Nephron progenitor cell (in vitro differentiated cells): ENCODE results near the gene MCFD2.

ENCODE experiments used
- DNase-seq: peaks from one replicate; pipeline ENCODE4 v3.0.0; 2021
- H3K27ac Mint-ChIP-seq: 2 replicates; pipeline ENCODE4 v1.8.0; 2021; ENCODE audit warnings: mild to moderate bottlenecking, moderate library complexity, mixed read lengths
- H3K27me3 Mint-ChIP-seq: 2 replicates; pipeline ENCODE4 v1.8.0; 2021; ENCODE audit warnings: mild to moderate bottlenecking, low read depth, mixed read lengths; ENCODE audit not compliant: poor library complexity
- H3K36me3 Mint-ChIP-seq: 2 replicates; pipeline ENCODE4 v1.8.0; 2021; ENCODE audit warnings: low read depth, mixed read lengths
- H3K4me1 Mint-ChIP-seq: 2 replicates; pipeline ENCODE4 v1.8.0; 2021; ENCODE audit warnings: mixed read lengths
- H3K4me3 Mint-ChIP-seq: 2 replicates; pipeline ENCODE4 v1.8.0; 2021; ENCODE audit warnings: mild to moderate bottlenecking, moderate library complexity, mixed read lengths
- H3K9me3 Mint-ChIP-seq: 2 replicates; pipeline ENCODE4 v1.8.0; 2021; ENCODE audit warnings: mild to moderate bottlenecking, moderate library complexity, mixed read lengths
- TF ChIP-seq, protein P1 (sequence below): fragments of 200-600 bp; sonication (generic); IDR thresholded peaks from 2 replicates; pipeline ENCODE4 v1.5.0; 2021; ENCODE audit warnings: antibody characterized with exemption

The MCFD2 gene

DNA sequence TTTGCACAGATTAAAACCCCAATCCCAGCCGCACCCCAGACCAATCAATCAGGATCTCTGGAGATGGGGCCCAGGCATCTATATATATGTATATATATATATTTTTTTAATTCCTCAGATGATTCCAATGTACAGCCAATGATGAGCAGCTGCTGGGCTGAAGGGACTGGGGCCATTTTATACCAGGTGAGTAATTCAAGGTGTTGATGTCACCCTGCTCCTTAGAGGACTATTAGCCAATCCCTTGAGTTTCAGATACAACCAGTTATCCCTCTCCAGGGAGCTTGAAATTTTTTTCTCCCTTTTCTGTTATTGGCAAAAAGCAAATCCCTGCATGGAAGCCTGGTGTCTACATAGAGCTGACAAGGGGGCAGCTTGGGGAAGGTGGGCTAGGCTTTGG lies 59.8 kb downstream of the MCFD2 start:
- Mint-ChIP-seq H3K36me3 (no peaks in the 10 kb centered on the region), H3K4me3 (no peak overlapping the region)

DNA sequence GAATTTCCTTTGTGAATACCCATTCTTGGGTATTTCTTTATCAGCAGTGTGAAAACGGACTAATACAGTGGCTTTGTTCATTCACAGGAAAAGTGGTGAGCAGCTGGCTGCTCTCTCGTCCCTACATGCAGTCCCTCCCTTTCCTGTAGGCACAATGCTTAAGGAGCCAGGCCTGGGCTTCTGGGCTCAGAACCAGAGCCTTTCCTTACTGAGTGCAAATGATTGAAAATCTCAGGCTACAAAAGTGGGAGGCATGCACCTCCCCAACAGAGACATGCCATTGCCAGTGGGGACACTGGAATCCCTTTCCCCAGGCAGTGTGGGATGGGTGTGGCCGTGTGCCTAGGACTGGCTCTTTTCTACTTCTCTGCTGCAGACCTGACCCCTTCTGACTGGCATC lies 61.3 kb downstream of the MCFD2 start:
- DNase-seq = no peak
- Mint-ChIP-seq H3K4me3 (no peak overlapping the region), H3K9me3 (peaks cover 13% of the 10 kb centered on the region), H3K36me3 (no peaks in the 10 kb centered on the region), H3K27ac (no peak overlapping the region), H3K27me3 (peaks cover 10% of the 10 kb centered on the region), H3K4me1 (peaks cover 18% of the 10 kb centered on the region)
- TF ChIP-seq, protein P1, sequence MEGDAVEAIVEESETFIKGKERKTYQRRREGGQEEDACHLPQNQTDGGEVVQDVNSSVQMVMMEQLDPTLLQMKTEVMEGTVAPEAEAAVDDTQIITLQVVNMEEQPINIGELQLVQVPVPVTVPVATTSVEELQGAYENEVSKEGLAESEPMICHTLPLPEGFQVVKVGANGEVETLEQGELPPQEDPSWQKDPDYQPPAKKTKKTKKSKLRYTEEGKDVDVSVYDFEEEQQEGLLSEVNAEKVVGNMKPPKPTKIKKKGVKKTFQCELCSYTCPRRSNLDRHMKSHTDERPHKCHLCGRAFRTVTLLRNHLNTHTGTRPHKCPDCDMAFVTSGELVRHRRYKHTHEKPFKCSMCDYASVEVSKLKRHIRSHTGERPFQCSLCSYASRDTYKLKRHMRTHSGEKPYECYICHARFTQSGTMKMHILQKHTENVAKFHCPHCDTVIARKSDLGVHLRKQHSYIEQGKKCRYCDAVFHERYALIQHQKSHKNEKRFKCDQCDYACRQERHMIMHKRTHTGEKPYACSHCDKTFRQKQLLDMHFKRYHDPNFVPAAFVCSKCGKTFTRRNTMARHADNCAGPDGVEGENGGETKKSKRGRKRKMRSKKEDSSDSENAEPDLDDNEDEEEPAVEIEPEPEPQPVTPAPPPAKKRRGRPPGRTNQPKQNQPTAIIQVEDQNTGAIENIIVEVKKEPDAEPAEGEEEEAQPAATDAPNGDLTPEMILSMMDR = no peak

More for the DNA sequence above, 59.8 kb downstream of the MCFD2 start:
- Mint-ChIP-seq H3K4me1 (peaks cover 3% of the 10 kb centered on the region), H3K27me3 (peaks cover 15% of the 10 kb centered on the region), H3K9me3 (peaks cover 13% of the 10 kb centered on the region), H3K27ac (no peak overlapping the region)
- no peak for DNase-seq
- TF ChIP-seq, protein P1 = no peak

DNA sequence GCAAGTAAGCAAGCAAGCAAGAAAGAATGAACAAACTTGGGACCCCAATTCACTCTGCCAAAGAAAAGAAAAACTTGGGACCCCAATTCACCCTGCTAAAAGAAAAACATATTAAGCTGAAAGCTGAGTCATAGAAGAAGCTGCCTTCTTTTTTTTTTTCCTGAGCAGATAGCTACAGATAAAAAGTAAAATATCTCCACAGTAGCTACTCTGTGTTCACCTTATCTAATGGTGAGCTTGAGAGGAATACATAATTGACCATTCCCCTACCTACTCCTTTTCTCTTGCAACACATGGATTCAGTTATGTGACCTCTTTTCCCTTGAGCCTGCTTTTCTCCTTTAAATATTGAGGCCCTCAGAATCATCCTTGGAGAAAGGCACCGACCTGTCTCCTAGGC lies 63.0 kb downstream of the MCFD2 start:
- no peak overlapping the region for H3K4me3 Mint-ChIP-seq
- peaks cover 13% of the 10 kb centered on the region for H3K9me3 Mint-ChIP-seq
- H3K27me3 Mint-ChIP-seq = peaks cover 11% of the 10 kb centered on the region
- TF ChIP-seq, protein P1 = no peak
- H3K4me1 Mint-ChIP-seq = peaks cover 35% of the 10 kb centered on the region
- H3K27ac Mint-ChIP-seq = no peak overlapping the region
- H3K36me3 Mint-ChIP-seq = no peaks in the 10 kb centered on the region
- DNase-seq = no peak

DNA sequence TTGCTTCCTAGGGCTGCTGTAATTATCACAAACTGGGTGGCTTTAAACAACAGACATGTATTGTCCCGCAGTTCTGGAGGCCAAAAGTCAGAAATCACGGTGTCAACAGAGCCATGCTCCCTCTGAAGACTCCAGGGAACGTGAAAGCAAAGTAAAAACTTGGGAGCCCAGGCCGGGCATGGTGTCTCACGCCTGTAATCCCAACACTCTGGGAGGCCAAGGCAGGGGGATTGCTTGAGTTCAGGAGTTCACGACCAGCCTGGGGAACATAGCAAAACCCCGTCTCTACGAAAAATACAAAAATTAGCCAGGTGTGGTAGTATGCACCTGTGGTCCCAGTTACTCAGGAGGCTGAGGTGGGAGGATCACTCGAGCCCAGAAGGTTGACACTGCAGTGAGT lies 63.5 kb downstream of the MCFD2 start:
- TF ChIP-seq, protein P1 = no peak
- H3K36me3 Mint-ChIP-seq = no peaks in the 10 kb centered on the region
- peaks cover 11% of the 10 kb centered on the region for H3K27me3 Mint-ChIP-seq
- H3K27ac Mint-ChIP-seq = no peak overlapping the region
- H3K4me3 Mint-ChIP-seq = no peak overlapping the region
- peaks cover 40% of the 10 kb centered on the region for H3K4me1 Mint-ChIP-seq
- H3K9me3 Mint-ChIP-seq = peaks cover 13% of the 10 kb centered on the region
- no peak for DNase-seq
